ENCODE data around the gene GNAI2. TPM values are rescaled to one million over a fixed set of nuclear protein-coding genes. Genes with fewer than 3 reads are reported as not detected.

The GNAI2 gene
- total RNA-seq, 4 donors from 2014 or later = 149 to 297 (median 239) TPM

GRCh38 chr3:50266017-50266416, 30.0 kb downstream of the GNAI2 start:
- no peaks in the 10 kb centered on the region for H3K27me3 ChIP-seq
- peak overlapping the region; percentile 55 to 74 (median 63) for H3K4me3 ChIP-seq
- peaks cover 60 to 92% (median 85%) of the 10 kb centered on the region in 4 donors for H3K4me1 ChIP-seq
- TF ChIP-seq EP300 (IDR thresholded peaks at IDR 0.05) (no peak), POLR2A (IDR thresholded peaks at IDR 0.05; ENCODE audit: low read depth) (no peak), CTCF (IDR thresholded peaks at IDR 0.05) (no peak), POLR2AphosphoS5 (IDR thresholded peaks at IDR 0.05) (no peak)
- intact Hi-C loops (cut with DNase I) = no loop called here
- WGBS = 83% methylated on average over 4 of the region's 6 CpGs
- H3K27ac ChIP-seq (replicated peaks in 1 of 4) = peak overlapping the region; percentile 93 to 100 (median 96)
- no peaks in the 10 kb centered on the region for H3K9me3 ChIP-seq
- no peaks in the 10 kb centered on the region for H3K36me3 ChIP-seq
- no peak for DNase-seq (ENCODE audit: extremely low spot score)

GRCh38 chr3:50266836-50267235, 30.8 kb downstream of the GNAI2 start:
- intact Hi-C loops (cut with DNase I) = no loop called here
- Histone ChIP-seq H3K36me3 (no peaks in the 10 kb centered on the region), H3K27ac (replicated peaks in 1 of 4) (peak overlapping the region; percentile 93 to 100 (median 96)), H3K4me3 (peak overlapping the region; percentile 55 to 74 (median 63)), H3K4me1 (peaks cover 54 to 92% (median 77%) of the 10 kb centered on the region in 4 donors), H3K27me3 (no peaks in the 10 kb centered on the region), H3K9me3 (no peaks in the 10 kb centered on the region)
- TF ChIP-seq EP300 (IDR thresholded peaks at IDR 0.05) = no peak
- no peak for TF ChIP-seq CTCF (IDR thresholded peaks at IDR 0.05)
- no peak for TF ChIP-seq POLR2AphosphoS5 (IDR thresholded peaks at IDR 0.05)
- TF ChIP-seq POLR2A (IDR thresholded peaks at IDR 0.05; ENCODE audit: low read depth) = no peak
- no peak for DNase-seq (ENCODE audit: extremely low spot score)
- WGBS = 87% methylated on average over 3 of the region's 7 CpGs

- Histone ChIP-seq H3K9me3 (no peaks in the 10 kb centered on the region), H3K4me1 (peaks cover 54 to 93% (median 76%) of the 10 kb centered on the region in 4 donors), H3K27me3 (no peaks in the 10 kb centered on the region), H3K4me3 (peak overlapping the region; percentile 55 to 74 (median 63)), H3K27ac (replicated peaks in 1 of 4) (peak overlapping the region; percentile 93 to 100 (median 96)), H3K36me3 (no peaks in the 10 kb centered on the region)
- no peak for TF ChIP-seq CTCF (IDR thresholded peaks at IDR 0.05)
- TF ChIP-seq POLR2A (IDR thresholded peaks at IDR 0.05; ENCODE audit: low read depth) = peak; percentile 72
- TF ChIP-seq EP300 (IDR thresholded peaks at IDR 0.05) = no peak
- peak; percentile 84 to 97 for TF ChIP-seq POLR2AphosphoS5 (IDR thresholded peaks at IDR 0.05)
- DNase-seq (ENCODE audit: extremely low spot score) = no peak
- WGBS = 10% methylated on average over 14 of the region's 22 CpGs
- intact Hi-C loops (cut with DNase I) = no loop called here
These were observed 31.4 kb downstream of the GNAI2 start for GRCh38 chr3:50267280-50267913.

- Histone ChIP-seq H3K27ac (replicated peaks in 1 of 4) (peak overlapping the region; percentile 93 to 100 (median 96)), H3K4me3 (peak overlapping the region; percentile 55 to 74 (median 63)), H3K4me1 (peaks cover 61 to 93% (median 78%) of the 10 kb centered on the region in 4 donors), H3K27me3 (peaks cover 0 to 2% (median 0%) of the 10 kb centered on the region in 4 donors), H3K9me3 (no peaks in the 10 kb centered on the region), H3K36me3 (no peaks in the 10 kb centered on the region)
- TF ChIP-seq POLR2A (IDR thresholded peaks at IDR 0.05; ENCODE audit: low read depth) (no peak), EP300 (IDR thresholded peaks at IDR 0.05) (no peak), CTCF (IDR thresholded peaks at IDR 0.05) (no peak), POLR2AphosphoS5 (IDR thresholded peaks at IDR 0.05) (no peak)
- DNase-seq (ENCODE audit: extremely low spot score) = no peak
- intact Hi-C loops (cut with DNase I) = no loop called here
- WGBS = 43% methylated on average over 3 of the region's 3 CpGs
These were observed 32.3 kb downstream of the GNAI2 start for GRCh38 chr3:50268276-50268675.
